OCI-LY1 (cell line): ENCODE results near the gene TECTA.

Source experiments
- H2AFZ ChIP-seq: fragments of 200-600 bp; sonication (generic), shearing (Covaris generic); 2 replicates; pipeline ENCODE4 v1.6.0; 2014; ENCODE audit warnings: antibody characterized with exemption, mild to moderate bottlenecking, low read length
- H3F3A ChIP-seq: fragments of 200-600 bp; sonication (generic), shearing (Covaris generic); 2 replicates; pipeline ENCODE4 v1.6.0; 2014; ENCODE audit warnings: mild to moderate bottlenecking, antibody characterized with exemption, low read length, moderate library complexity; ENCODE audit not compliant: insufficient read depth
- H3K27ac ChIP-seq: fragments of 200-600 bp; sonication (generic); 2 replicates; pipeline ENCODE4 v1.5.1; 2014; ENCODE audit warnings: low read length, mixed run types, mild to moderate bottlenecking, low read depth; ENCODE audit not compliant: poor library complexity, severe bottlenecking
- H3K27me3 ChIP-seq: fragments of 200-600 bp; sonication (generic); 2 replicates; pipeline ENCODE4 v1.6.0; 2014; ENCODE audit warnings: antibody characterized with exemption, mild to moderate bottlenecking, low read length, moderate library complexity; ENCODE audit not compliant: insufficient read depth
- H3K36me3 ChIP-seq: fragments of 200-600 bp; sonication (generic); 2 replicates; pipeline ENCODE4 v1.6.1; 2014; ENCODE audit warnings: mild to moderate bottlenecking, antibody characterized with exemption, low read length, moderate library complexity, mixed read lengths; ENCODE audit not compliant: insufficient read depth
- H3K4me1 ChIP-seq: fragments of 200-600 bp; sonication (generic); 2 replicates; pipeline ENCODE4 v1.5.1; 2014; ENCODE audit warnings: mild to moderate bottlenecking, low read length, moderate library complexity; ENCODE audit not compliant: insufficient read depth, severe bottlenecking
- H3K4me2 ChIP-seq: fragments of 200-600 bp; sonication (generic), shearing (Covaris generic); 2 replicates; pipeline ENCODE4 v1.6.1; 2014; ENCODE audit warnings: low read length
- H3K4me3 ChIP-seq: fragments of 200-600 bp; sonication (generic); 2 replicates; pipeline ENCODE4 v1.5.1; 2014; ENCODE audit warnings: low read length, low read depth, mild to moderate bottlenecking, mixed read lengths; ENCODE audit not compliant: poor library complexity, severe bottlenecking
- H3K79me2 ChIP-seq: fragments of 200-600 bp; shearing (Covaris generic); 2 replicates; pipeline ENCODE4 v1.6.1; 2016; ENCODE audit warnings: mixed run types, low read length, mixed read lengths; ENCODE audit not compliant: insufficient read depth
- H3K9ac ChIP-seq: fragments of 200-600 bp; sonication (generic), shearing (Covaris generic); 2 replicates; pipeline ENCODE4 v1.6.1; 2014; ENCODE audit warnings: mild to moderate bottlenecking, low read length, mixed read lengths
- H3K9me2 ChIP-seq: fragments of 200-600 bp; sonication (generic), shearing (Covaris generic); 2 replicates; pipeline ENCODE4 v1.6.1; 2014; ENCODE audit warnings: low read depth, mild to moderate bottlenecking, low read length, mixed read lengths
- H3K9me3 ChIP-seq: fragments of 200-600 bp; shearing (Covaris generic); 2 replicates; pipeline ENCODE4 v1.6.1; 2014; ENCODE audit warnings: low read length, mixed read lengths
- H4K20me1 ChIP-seq: fragments of 200-600 bp; sonication (generic), shearing (Covaris generic); 2 replicates; pipeline ENCODE4 v1.6.0; 2016; ENCODE audit warnings: mild to moderate bottlenecking, low read length; ENCODE audit not compliant: insufficient read depth
- EZH2 ChIP-seq: fragments of 200-600 bp; sonication (generic), shearing (Covaris generic); IDR thresholded peaks from 2 replicates; pipeline ENCODE4 v1.8.0; 2017; ENCODE audit warnings: borderline replicate concordance, mixed run types, mild to moderate bottlenecking, antibody characterized with exemption, low read length, moderate library complexity, mixed read lengths
- TF ChIP-seq, protein P1 (sequence below): fragments of 200-600 bp; sonication (generic), shearing (Covaris generic); IDR thresholded peaks from 2 replicates; pipeline ENCODE4 v1.5.1; 2017; ENCODE audit warnings: mild to moderate bottlenecking, antibody characterized with exemption, low read length, moderate library complexity, mixed read lengths

The TECTA gene

DNA sequence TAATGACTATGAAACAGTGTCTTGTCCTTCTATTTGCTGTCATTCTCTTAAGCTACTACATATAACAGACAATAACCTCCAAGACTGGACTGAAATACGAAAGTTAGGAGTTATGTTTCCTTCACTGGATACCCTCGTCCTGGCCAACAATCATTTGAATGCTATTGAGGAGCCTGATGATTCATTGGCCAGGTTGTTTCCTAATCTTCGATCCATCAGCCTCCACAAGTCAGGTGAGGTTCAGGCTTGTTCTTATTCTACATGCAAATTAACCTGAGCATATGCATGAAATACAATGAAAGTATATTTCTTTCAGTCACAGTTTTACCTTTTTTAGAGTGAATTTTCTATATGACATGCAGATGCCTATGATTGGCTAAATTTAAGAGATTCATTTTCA is 46.0 kb upstream of the TECTA start:
- TF ChIP-seq EZH2: no peak
- TF ChIP-seq, protein P1, sequence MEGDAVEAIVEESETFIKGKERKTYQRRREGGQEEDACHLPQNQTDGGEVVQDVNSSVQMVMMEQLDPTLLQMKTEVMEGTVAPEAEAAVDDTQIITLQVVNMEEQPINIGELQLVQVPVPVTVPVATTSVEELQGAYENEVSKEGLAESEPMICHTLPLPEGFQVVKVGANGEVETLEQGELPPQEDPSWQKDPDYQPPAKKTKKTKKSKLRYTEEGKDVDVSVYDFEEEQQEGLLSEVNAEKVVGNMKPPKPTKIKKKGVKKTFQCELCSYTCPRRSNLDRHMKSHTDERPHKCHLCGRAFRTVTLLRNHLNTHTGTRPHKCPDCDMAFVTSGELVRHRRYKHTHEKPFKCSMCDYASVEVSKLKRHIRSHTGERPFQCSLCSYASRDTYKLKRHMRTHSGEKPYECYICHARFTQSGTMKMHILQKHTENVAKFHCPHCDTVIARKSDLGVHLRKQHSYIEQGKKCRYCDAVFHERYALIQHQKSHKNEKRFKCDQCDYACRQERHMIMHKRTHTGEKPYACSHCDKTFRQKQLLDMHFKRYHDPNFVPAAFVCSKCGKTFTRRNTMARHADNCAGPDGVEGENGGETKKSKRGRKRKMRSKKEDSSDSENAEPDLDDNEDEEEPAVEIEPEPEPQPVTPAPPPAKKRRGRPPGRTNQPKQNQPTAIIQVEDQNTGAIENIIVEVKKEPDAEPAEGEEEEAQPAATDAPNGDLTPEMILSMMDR: no peak
- Histone ChIP-seq H3K36me3 (peaks cover 35% of the 10 kb centered on the region; the same call in 1 of the 2 replicates), H3F3A (no peaks in the 10 kb centered on the region), H2AFZ (no peak overlapping the region), H3K4me3 (no peak overlapping the region), H3K9me2 (no peaks in the 10 kb centered on the region), H3K79me2 (no peaks in the 10 kb centered on the region), H3K9ac (no peak overlapping the region), H3K27me3 (no peaks in the 10 kb centered on the region), H3K9me3 (no peaks in the 10 kb centered on the region), H4K20me1 (no peaks in the 10 kb centered on the region), H3K4me2 (no peak overlapping the region), H3K27ac (no peak overlapping the region), H3K4me1 (no peaks in the 10 kb centered on the region)

DNA sequence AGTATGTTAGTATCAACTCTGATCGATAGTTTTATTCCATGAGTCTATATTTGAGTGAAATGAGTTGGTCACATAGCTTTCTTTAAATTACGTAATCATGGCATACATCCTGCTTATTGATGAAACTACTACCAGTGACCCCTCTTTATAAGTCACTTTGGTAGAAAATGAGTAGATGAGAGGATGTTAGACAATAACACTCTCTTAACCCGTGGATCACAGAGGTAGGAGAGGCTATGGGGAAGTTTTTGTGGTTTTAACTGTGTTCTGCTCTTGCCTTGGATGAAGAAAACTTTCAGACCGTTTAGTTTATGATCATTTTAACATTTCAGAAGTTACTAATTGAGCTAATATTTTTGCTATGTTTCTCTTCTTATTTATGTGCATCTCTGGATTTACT is 43.1 kb upstream of the TECTA start:
- H3K9me2 ChIP-seq: no peaks in the 10 kb centered on the region
- H3K9ac ChIP-seq: no peak overlapping the region
- H3K27ac ChIP-seq: no peak overlapping the region
- no peaks in the 10 kb centered on the region for H3K4me1 ChIP-seq
- H3K9me3 ChIP-seq: no peaks in the 10 kb centered on the region
- H3K36me3 ChIP-seq: peaks cover 38% of the 10 kb centered on the region; the same call in 1 of the 2 replicates
- TF ChIP-seq EZH2: no peak
- TF ChIP-seq, protein P1: no peak
- no peak overlapping the region for H2AFZ ChIP-seq
- H3K4me3 ChIP-seq: no peak overlapping the region
- H4K20me1 ChIP-seq: no peaks in the 10 kb centered on the region
- no peaks in the 10 kb centered on the region for H3K27me3 ChIP-seq
- no peaks in the 10 kb centered on the region for H3F3A ChIP-seq
- H3K79me2 ChIP-seq: no peaks in the 10 kb centered on the region
- no peak overlapping the region for H3K4me2 ChIP-seq

DNA sequence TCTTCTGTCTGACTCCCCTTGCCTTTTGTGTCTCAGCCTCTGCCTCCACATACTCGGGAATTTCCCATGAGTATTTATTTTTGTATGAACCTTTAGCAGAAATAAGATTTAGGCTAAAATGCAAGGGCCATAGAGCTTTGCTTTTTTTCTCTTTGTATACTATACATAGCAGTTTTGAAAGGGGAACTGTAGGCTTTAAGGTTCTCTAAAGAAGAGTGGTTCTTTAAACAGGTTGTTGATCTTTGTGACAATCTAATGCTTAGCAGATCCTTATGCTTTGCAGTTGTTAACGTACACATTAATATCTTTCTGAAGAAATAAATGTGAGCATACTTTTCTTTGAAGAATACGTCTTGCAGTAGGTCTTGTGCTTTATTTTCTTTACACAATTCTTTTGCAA is 42.1 kb upstream of the TECTA start:
- Histone ChIP-seq H3K9ac (no peak overlapping the region), H3K36me3 (peaks cover 34% of the 10 kb centered on the region; the same call in 1 of the 2 replicates), H4K20me1 (no peaks in the 10 kb centered on the region), H3K4me1 (no peaks in the 10 kb centered on the region), H3K27me3 (no peaks in the 10 kb centered on the region), H2AFZ (no peak overlapping the region), H3K4me3 (no peak overlapping the region), H3K9me2 (no peaks in the 10 kb centered on the region), H3F3A (no peaks in the 10 kb centered on the region), H3K9me3 (no peaks in the 10 kb centered on the region), H3K27ac (no peak overlapping the region), H3K79me2 (no peaks in the 10 kb centered on the region), H3K4me2 (no peak overlapping the region)
- TF ChIP-seq, protein P1: no peak
- no peak for TF ChIP-seq EZH2
